ENCODE data around the gene MYO19.
A peak's percentile ranks its signal among the peaks of the same experiment; 100 is the strongest.

The MYO19 gene

GRCh38 chr17:36534840-36535668 lies at the start of gene MYO19, which contains the start of gene PIGW:
TSS of gene MYO19 (minus strand) at chr17:36534868. CDS start at chr17:36532538, 2,330 bp downstream.
TSS of gene PIGW (plus strand) at chr17:36534987. CDS start at chr17:36537102, 2,115 bp downstream.
- DNase-seq, result peak; percentile 77

- DNase-seq, result no peak
Observed at GRCh38 chr17:36583787-36584186, 49.1 kb upstream of the MYO19 start.

GRCh38 chr17:36578671-36579070 lies 44.0 kb upstream of the MYO19 start:
- no peak for DNase-seq

DNA sequence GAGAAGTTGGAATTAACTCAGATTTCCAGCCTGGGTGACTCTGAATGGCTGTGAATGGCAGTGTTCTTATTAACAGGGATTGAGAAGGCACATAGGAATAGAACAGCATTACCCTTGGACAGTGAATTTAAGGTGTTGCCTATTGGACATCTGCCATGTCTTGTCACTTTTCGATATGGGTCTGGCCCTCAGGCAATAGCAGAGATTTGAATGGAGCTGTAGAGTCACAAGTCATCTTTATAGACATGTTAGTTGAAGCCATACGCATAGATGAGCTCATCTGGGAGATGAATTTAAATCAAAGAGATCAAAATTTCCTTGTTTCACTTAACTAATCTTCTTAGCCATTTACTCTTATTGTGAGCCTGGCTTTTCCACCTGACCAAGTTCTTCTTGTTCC lies 42.1 kb upstream of the MYO19 start:
- no peak for DNase-seq

DNA sequence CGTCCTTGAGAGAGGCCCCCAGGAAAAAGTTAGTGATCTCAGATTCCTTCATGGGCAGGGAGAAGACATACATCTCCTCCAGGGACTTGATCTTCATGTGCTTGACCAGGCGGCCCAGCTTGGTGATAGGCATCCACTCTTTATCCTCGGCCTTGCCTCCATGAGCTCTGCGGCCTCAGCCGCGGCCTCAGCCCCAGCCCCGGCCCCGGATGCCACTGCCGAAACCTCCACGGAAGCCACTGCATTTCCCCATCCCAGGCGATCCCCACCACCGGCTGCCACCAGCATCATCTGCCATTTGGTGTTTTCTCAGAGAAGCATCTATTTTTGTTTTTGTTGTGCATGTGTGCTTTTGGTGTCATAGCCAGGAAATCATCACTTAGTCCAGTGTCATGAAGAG lies 40.4 kb upstream of the MYO19 start:
- DNase-seq, result no peak

DNA sequence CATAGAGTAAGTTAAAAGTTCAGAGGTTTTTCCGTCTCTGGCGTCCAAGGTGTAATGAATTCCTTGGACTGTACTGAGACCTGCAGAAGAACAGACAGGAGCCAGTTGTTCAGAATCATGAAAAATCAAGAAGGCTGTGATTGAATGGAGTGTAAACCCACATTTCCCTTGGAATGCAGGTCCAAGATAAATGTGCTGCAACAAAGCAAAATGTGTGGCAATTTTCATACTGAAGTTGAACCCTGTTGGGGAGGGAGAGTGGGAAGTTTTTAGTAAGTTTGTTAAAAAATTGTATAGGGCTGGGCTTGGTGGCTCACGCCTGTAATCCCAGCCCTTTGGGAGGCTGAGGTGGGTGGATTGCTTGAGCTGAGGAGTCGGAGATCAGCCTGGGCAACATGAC lies 31.4 kb upstream of the MYO19 start:
- no peak for DNase-seq

GRCh38 chr17:36553459-36553858 lies 18.8 kb upstream of the MYO19 start:
- no peak for DNase-seq

DNA sequence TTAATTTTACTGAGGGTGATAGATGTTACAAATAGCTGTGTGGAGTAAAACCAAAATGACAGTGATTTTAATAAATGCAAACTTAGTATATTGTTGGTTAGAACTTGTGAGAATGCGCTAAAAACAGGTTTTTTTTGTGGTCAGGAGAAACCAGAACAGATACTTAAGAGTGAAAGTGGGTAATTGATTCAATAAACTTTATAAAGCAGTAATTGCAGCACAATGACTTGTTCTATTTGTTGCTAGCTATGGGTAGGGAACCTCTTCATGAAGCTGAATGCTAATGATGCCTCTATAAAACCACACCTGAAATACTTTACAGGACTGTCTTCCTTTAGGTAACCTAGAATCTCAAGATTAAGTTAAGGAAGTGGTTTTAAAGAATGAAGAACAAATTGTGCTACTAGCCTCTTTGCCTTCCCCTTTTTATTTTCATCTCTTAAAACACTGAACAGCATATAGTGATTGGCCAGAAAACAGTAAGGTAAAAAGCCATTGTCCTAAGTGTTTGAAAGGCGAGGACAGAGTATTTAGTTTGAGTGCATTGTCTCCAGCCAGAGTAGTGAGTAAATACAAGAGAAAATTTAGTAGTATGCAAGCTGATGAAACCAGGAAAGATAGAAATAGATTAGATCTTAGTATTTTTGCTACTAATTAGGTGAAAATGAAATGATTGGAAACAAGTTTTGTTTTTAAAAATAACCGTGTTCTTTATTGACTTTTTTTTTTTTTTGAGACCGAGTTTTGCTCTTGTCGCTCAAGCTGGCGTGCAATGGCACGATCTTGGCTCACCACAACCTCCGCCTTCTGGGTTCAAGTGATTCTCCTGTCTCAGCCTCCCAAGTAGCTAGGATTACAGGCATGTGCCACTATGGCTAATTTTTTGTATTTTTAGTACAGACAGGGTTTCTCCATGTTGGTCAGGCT lies 16.1 kb upstream of the MYO19 start:
- DNase-seq, result no peak

- DNase-seq, result no peak
Observed at GRCh38 chr17:36547776-36548175, 13.1 kb upstream of the MYO19 start.

GRCh38 chr17:36546418-36547093 lies 11.9 kb upstream of the MYO19 start:
- DNase-seq, result no peak

DNA sequence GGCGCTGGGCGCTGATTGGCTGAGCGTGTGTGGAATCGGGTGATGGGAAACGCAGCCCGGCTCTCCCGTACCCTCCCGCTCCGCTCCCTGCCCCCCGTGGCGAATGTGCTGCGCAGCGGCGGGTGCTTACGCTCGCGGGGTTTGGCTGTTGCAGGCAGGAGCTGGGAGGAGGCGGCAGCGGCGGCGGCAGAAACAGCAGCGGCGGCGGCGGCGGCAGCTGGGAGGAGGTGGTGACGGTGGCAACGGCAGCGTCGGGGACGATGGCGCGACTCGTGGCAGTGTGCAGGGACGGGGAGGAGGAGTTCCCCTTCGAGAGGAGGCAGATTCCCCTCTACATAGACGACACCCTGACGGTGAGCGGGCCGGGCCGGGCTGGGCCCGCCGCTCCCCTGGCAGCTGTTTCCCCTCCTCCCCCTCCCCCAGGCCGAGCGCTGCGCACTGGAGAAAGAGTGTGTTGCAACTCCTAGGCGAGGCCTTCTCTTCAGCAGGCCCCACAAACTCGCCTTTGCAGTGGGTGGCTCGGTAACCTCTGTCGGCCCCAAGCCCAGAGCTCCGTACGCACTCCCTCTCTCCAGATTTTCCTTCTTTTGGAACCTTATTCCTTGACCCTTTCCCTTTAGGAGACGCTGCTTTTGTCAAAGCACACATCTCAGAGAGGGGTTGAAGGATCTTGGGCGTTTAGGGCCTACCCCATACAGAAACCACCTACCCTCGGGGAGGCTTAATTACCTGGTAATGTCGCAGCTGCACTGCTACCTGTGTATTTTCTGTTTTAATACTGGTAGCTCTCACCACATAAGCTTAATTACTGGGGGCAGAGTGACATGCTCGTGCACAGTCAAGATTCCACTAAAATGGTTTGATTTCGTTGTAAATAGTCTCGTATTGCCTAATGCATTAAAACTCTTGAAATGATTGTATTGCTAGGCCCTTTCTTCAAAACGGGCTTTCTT lies 11.1 kb upstream of the MYO19 start:
- peak; percentile 92 for DNase-seq

GRCh38 chr17:36545077-36545464 lies 10.4 kb upstream of the MYO19 start:
- DNase-seq, result peak; percentile 73

DNA sequence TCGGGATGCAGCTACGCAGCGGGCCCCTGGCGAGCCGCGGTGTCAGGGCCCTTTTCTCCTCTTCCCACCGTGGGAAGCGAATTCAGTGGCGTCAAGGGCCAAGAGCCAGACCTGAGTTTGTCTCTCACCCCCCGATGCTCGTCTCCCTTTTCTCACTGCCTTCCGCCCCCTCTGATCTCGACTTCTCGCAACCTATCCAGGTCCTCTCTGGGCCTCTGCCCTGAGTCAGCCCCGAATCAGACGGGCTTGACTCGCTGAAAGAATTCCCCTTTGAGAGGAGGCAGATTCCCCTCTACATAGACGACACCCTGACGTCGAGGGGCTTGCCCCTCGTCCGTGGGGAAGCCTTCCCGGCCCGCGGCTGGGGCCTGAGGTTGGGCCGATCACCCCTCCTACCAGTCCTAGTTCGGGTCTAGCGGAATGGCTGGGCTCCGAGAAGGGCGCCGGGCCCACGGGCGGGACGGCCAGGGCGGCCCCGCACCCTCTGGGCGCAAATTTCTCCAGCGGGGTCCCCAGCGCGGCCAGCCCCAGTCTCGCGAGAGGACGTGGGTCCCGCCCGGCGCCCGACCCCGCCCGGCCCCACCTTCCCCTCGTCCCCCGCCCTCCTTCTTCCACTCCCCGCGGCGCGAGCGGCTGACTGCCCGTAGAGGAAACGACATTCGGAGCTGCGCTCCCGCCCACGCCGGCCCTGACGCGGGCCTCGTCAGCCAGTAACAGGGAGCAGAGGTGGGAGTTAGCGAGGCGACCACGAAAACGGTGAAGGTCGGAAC lies 9.8 kb upstream of the MYO19 start, which contains the start of gene GGNBP2:
Gene GGNBP2, plus strand, starts transcription at position 613 of the 770 bp plus-strand sequence. CDS start 806 bp downstream, outside the sequence.
- peak; percentile 79 for DNase-seq

DNA sequence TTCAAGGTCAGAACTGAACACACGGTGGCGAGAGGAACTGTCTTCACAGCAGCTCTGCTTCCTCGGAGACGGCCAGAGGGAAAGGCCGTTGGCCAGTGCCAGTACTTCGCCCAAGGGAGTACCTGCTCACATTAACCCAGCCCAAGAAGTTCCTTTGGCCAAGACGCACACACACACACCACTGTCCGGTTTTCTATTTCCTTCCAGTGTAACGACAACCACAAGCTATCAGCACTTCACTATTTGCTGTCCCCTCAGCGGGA lies 9.3 kb upstream of the MYO19 start:
- peak; percentile 0 for DNase-seq

- no peak for DNase-seq
Observed at GRCh38 chr17:36542755-36543154, 8.1 kb upstream of the MYO19 start.

DNA sequence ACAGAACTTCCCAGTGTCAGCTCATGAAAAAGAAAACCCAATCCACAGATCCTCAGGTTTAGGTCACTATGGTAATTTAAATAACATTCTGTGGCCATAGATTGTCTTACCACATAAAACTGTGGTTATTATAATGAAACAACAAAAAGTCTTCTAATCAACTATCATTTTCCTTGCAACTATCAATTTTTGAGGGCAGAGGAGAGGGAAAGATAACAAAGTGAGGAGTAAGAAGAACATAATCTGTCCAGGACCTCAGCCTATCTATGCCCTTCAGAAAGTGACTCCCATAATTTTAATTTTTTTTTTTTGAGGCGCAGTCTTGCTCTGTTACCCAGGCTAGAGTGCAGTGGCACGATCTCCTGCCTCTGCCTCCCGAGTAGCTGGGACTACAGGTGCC lies 6.0 kb upstream of the MYO19 start:
- no peak for DNase-seq

- no peak for DNase-seq
Observed at GRCh38 chr17:36535669-36536081, 1.0 kb upstream of the MYO19 start.

GRCh38 chr17:36533935-36534839 lies 481 bp downstream of the MYO19 start:
- peak; percentile 68 for DNase-seq

GRCh38 chr17:36532435-36532975 lies 2.2 kb downstream of the MYO19 start:
- no peak for DNase-seq

DNA sequence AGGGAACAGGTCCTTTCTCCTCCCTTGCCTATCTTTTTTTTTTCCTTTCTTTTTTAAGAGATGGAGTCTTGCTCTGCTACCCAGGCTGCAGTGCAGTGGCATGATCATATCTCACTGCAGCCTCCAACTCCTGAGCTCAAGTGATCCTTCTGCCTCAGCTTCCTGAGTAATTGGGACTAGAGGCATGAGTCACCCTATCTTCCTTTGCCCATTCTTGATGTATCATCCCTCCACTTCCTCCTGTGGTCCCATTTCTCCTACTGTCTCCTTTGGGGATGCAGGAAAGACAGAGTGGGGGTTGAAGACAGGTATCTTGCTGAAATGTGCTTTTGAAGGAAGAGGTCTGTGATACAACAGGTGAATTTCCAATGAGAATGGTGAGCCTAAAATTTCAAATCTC lies 5.5 kb downstream of the MYO19 start:
- DNase-seq, result no peak

Data from NCI-H1105 (cell line).